A549 treated with CpdA at 1 μM for 4 hours (cell line): ENCODE data around the gene SAFB. TPM values are rescaled to one million over a fixed set of nuclear protein-coding genes. Genes with fewer than 3 reads are reported as not detected.

ENCODE experiments used
- total RNA-seq: library from RNA; stranded (reverse); fragments of 200-300 nt; extraction: Qiagen RNA extraction; gene quantifications from 5 replicates; pipeline ENCODE4 v1.2.3, GENCODE V29; 2022; ENCODE audit warnings: low read depth

The SAFB gene
- 58.8 to 63.8 TPM (median 62.6 TPM) in 5 replicates for total RNA-seq

GRCh38 chr19:5622465-5623396 lies at the start of gene SAFB, which contains the start of gene SAFB2:
SAFB (plus strand) TSS chr19:5623083; CDS start chr19:5623206, 123 bp downstream.
SAFB2 (minus strand) TSS chr19:5622776; CDS start chr19:5622715, 61 bp downstream.

GRCh38 chr19:5680437-5681368 lies 57.8 kb downstream of the SAFB start, which contains the start of the genes HSD11B1L and MICOS13:
HSD11B1L (plus strand) TSS chr19:5681027; CDS start chr19:5684833, 3,806 bp downstream.
MICOS13 (minus strand) TSS chr19:5680516; CDS start chr19:5680486, 30 bp downstream.

DNA sequence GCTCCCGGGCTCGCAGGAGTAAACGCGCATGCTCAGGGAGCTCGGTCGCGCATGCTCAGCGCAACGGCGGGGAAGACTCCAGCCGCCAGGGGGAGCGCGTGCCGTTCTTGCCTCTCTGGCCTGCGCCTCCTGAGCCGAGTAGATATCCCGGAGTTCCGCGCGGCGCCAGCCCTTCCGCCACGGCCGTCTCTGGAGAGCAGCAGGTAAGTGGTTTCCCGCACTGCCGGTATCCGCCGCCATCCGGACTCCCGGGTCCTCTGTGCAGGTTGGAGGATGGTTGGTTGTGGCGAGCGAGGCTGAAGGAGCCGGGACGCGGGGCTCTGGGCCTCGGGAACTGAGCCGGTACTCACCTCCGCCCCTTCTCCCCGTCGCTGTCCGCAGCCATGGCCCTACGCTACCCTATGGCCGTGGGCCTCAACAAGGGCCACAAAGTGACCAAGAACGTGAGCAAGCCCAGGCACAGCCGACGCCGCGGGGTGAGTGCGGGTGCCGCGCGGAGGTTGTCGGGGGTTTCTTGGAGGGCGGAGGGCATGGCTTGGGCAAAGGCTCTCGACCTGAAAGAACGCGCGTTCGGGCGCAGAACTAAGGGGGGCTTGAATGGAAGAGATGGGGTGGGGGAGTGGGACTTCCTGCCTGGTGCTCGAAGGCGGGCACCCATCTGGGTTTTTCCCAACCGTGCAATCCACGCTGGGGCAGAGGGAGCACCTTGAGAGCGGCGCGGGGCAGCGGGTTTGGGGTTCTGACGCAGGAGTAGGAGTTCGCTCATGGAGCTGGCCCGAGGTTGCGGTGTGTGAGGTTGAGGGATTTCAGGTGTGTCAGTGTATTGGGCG lies 67.5 kb downstream of the SAFB start, which contains the start of gene RPL36:
TSS of gene RPL36 (plus strand) at position 171 of the 830 bp plus-strand sequence. CDS start at position 384, 213 bp downstream.

Other genes with a start within 250 kb of the SAFB start
- gene ZNRF4, start 167.7 kb upstream of the SAFB start, total RNA-seq, result not detected in 5 replicates
- gene TINCR, start 55.1 kb upstream of the SAFB start, total RNA-seq, result 2.1 to 3.5 TPM (median 2.7 TPM) in 5 replicates
- gene SAFB2, start 307 bp upstream of the SAFB start, total RNA-seq, result 31.1 to 44.9 TPM (median 39.8 TPM) in 5 replicates
- 52.3 to 71.7 TPM (median 63.8 TPM) in 5 replicates for gene MICOS13, start 57.4 kb downstream of the SAFB start, total RNA-seq
- 3.8 to 4.9 TPM (median 4.5 TPM) in 5 replicates for gene HSD11B1L, start 57.9 kb downstream of the SAFB start, total RNA-seq
- 721 to 887 TPM (median 768 TPM) in 5 replicates for gene RPL36, start 67.2 kb downstream of the SAFB start, total RNA-seq
- 47.0 to 62.5 TPM (median 60.5 TPM) in 5 replicates for gene LONP1, start 97.1 kb downstream of the SAFB start, total RNA-seq
- gene CATSPERD, start 97.6 kb downstream of the SAFB start, total RNA-seq, result 0.05 TPM in 1 of 5 replicates, not detected in the others
- gene PRR22, start 161.7 kb downstream of the SAFB start, total RNA-seq, result 1.4 to 3.2 TPM (median 2.7 TPM) in 5 replicates
- gene DUS3L, start 168.1 kb downstream of the SAFB start, total RNA-seq, result 27.8 to 31.9 TPM (median 30.1 TPM) in 5 replicates
- gene NRTN, start 182.0 kb downstream of the SAFB start, total RNA-seq, result 0.27 to 0.96 TPM (median 0.58 TPM) in 5 replicates
- not detected in 5 replicates for gene FUT6, start 216.6 kb downstream of the SAFB start, total RNA-seq
- gene FUT3, start 228.4 kb downstream of the SAFB start, total RNA-seq, result 0.03 TPM in 1 of 5 replicates, not detected in the others
- not detected in 5 replicates for gene FUT5, start 247.5 kb downstream of the SAFB start, total RNA-seq